Astrocyte (in vitro differentiated cells and primary cell): ENCODE data around the gene TUBB6.

Experiments
- CTCF ChIP-seq: IDR thresholded peaks from 2 replicates; pipeline ENCODE4 v1.5.1; 2011; ENCODE audit warnings: low read depth, mild to moderate bottlenecking, inconsistent platforms, low read length, moderate library complexity; ENCODE audit not compliant: insufficient read depth
- EZH2 ChIP-seq: IDR thresholded peaks from 2 replicates; pipeline ENCODE4 v1.6.1; 2012; ENCODE audit warnings: mild to moderate bottlenecking, low read length, inconsistent platforms; ENCODE audit not compliant: insufficient read depth

GRCh38 chr18:12325726-12326245, 17.7 kb downstream of the TUBB6 start:
- no peak for TF ChIP-seq CTCF
- no peak for TF ChIP-seq EZH2
